SK-N-SH (cell line): Measurements from ENCODE around the gene GCSAML. TPM values are rescaled to one million over a fixed set of nuclear protein-coding genes. Genes with fewer than 3 reads are reported as not detected.

Experiments used
- CTCF ChIA-PET: fragments of 300-600, 350-600 bp; formaldehyde crosslinking; extraction: SDS; loops from one replicate; lab custom pipeline; 2021; lab: Yijun Ruan, JAX
- POLR2A ChIA-PET: fragments of 350-600 bp; sonication (Branson Sonifier 250); formaldehyde crosslinking; extraction: SDS; loops from one replicate; lab custom pipeline; 2020; ENCODE audit warnings: antibody characterized with exemption, inconsistent platforms; lab: Yijun Ruan, JAX
- DNase-seq: peaks from one replicate; pipeline ENCODE4 v3.0.0; 2012
- H2AFZ ChIP-seq: fragments of 200-600 bp; sonication (generic); 2 replicates; pipeline ENCODE4 v1.8.1; 2016; ENCODE audit warnings: antibody characterized with exemption, mild to moderate bottlenecking, low read depth
- H3F3A ChIP-seq: fragments of 200-600 bp; sonication (generic); replicated peaks from 2 replicates; pipeline ENCODE3; 2016; ENCODE audit warnings: antibody characterized with exemption, mild to moderate bottlenecking; ENCODE audit not compliant: insufficient read depth
- H3K27ac ChIP-seq, 2 experiments: fragments of 200-500 bp in 1 of 2; fragments of 200-600 bp in 1 of 2; sonication (Bioruptor generic) in 1 of 2; sonication (generic), shearing (Covaris generic) in 1 of 2; 2 replicates each; pipeline versions ENCODE4 v1.5.1 to v1.6.1; 2014 to 2016; ENCODE audit warnings: low read depth in 2 of 2, inconsistent platforms in 1 of 2, low read length in 1 of 2, mild to moderate bottlenecking in 1 of 2, mixed read lengths in 1 of 2
- H3K27me3 ChIP-seq: fragments of 200-600 bp; sonication (generic), shearing (Covaris generic); 2 replicates; pipeline ENCODE4 v1.6.1; 2016; ENCODE audit warnings: mixed run types; ENCODE audit not compliant: insufficient read depth
- H3K36me3 ChIP-seq, 2 experiments: fragments of 200-500 bp in 1 of 2; fragments of 200-600 bp in 1 of 2; sonication (Bioruptor generic) in 1 of 2; sonication (generic) in 1 of 2; replicated peaks in 1 of 2; 2 replicates each; pipeline versions ENCODE3 to v1.5.1; 2014 to 2016; ENCODE audit warnings: low read length in 1 of 2, mild to moderate bottlenecking in 1 of 2; ENCODE audit not compliant: insufficient read depth in 2 of 2, control insufficient read depth in 1 of 2
- H3K4me1 ChIP-seq, 2 experiments: fragments of 200-500 bp in 1 of 2; fragments of 200-600 bp in 1 of 2; sonication (Bioruptor generic) in 1 of 2; sonication (generic), shearing (Covaris generic) in 1 of 2; 2 replicates each; pipeline versions ENCODE4 v1.5.1 to v1.6.1; 2014 to 2016; ENCODE audit warnings: low read depth in 1 of 2, low read length in 1 of 2, mixed run types in 1 of 2; ENCODE audit not compliant: insufficient read depth in 2 of 2, control insufficient read depth in 1 of 2
- H3K4me2 ChIP-seq: fragments of 200-600 bp; sonication (generic), shearing (Covaris generic); 2 replicates; pipeline ENCODE4 v1.6.1; 2017; ENCODE audit warnings: mixed run types
- H3K4me3 ChIP-seq, 2 experiments: fragments of 200-500 bp in 1 of 2; fragments of 200-600 bp in 1 of 2; sonication (Bioruptor generic) in 1 of 2; sonication (generic), shearing (Covaris generic) in 1 of 2; 2 replicates each; pipeline versions ENCODE4 v1.5.1 to v1.8.1; 2014 to 2016; ENCODE audit warnings: low read depth in 2 of 2, inconsistent platforms in 1 of 2, low read length in 1 of 2, mild to moderate bottlenecking in 1 of 2, mixed read lengths in 1 of 2, moderate library complexity in 1 of 2
- H3K79me2 ChIP-seq: fragments of 200-600 bp; sonication (generic); 2 replicates; pipeline ENCODE4 v1.8.1; 2017; ENCODE audit warnings: mild to moderate bottlenecking; ENCODE audit not compliant: insufficient read depth
- H3K9ac ChIP-seq: fragments of 200-600 bp; sonication (generic); 2 replicates; pipeline ENCODE4 v1.6.1; 2017; ENCODE audit warnings: mixed run types
- H3K9me2 ChIP-seq: fragments of 200-600 bp; sonication (generic); 2 replicates; pipeline ENCODE4 v1.6.1; 2017; ENCODE audit warnings: mixed run types
- H3K9me3 ChIP-seq: fragments of 200-600 bp; sonication (generic); 2 replicates; pipeline ENCODE4 v1.6.1; 2017; ENCODE audit warnings: mixed run types, mild to moderate bottlenecking, moderate library complexity
- H4K20me1 ChIP-seq: fragments of 200-600 bp; sonication (generic); 2 replicates; pipeline ENCODE4 v1.6.1; 2017; ENCODE audit warnings: mild to moderate bottlenecking, mixed run types; ENCODE audit not compliant: insufficient read depth
- CHD2 ChIP-seq: fragments of 150-350 bp; IDR thresholded peaks from 2 replicates; pipeline ENCODE4 v1.6.1; 2018; ENCODE audit warnings: low read length; ENCODE audit not compliant: partially characterized antibody
- ELF1 ChIP-seq: IDR thresholded peaks from 2 replicates; pipeline ENCODE4 v1.4.0; 2012
- EP300 ChIP-seq, 2 experiments: IDR thresholded peaks; 2 replicates each; pipeline versions ENCODE4 v1.4.0 to v1.6.1; 2012; ENCODE audit warnings: borderline replicate concordance in 1 of 2, low read depth in 1 of 2, low read length in 1 of 2
- FOSL2 ChIP-seq: IDR thresholded peaks from 2 replicates; pipeline ENCODE4 v1.4.0; 2012; ENCODE audit warnings: low read depth, mild to moderate bottlenecking, moderate library complexity, borderline replicate concordance
- GABPA ChIP-seq: IDR thresholded peaks from 2 replicates; pipeline ENCODE4 v1.4.0; 2012; ENCODE audit warnings: low read depth, mild to moderate bottlenecking
- GATA2 ChIP-seq: sonication (generic); formaldehyde crosslinking; IDR thresholded peaks from 2 replicates; pipeline ENCODE4 v1.5.0; 2020; ENCODE audit warnings: mild to moderate bottlenecking, missing genetic modification reagents
- MEF2A ChIP-seq: IDR thresholded peaks from 2 replicates; pipeline ENCODE4 v1.4.0; 2012; ENCODE audit warnings: low read depth, borderline replicate concordance
- MXI1 ChIP-seq: IDR thresholded peaks from 2 replicates; pipeline ENCODE4 v1.6.1; 2012; ENCODE audit warnings: mild to moderate bottlenecking, low read depth, low read length, improper control_type of control experiment
- RAD21 ChIP-seq: IDR thresholded peaks from 2 replicates; pipeline ENCODE4 v1.6.1; 2012; ENCODE audit warnings: mild to moderate bottlenecking, low read length
- RXRA ChIP-seq: IDR thresholded peaks from 2 replicates; pipeline ENCODE4 v1.4.0; 2012; ENCODE audit warnings: low read depth, mild to moderate bottlenecking, borderline replicate concordance
- SIN3A ChIP-seq: IDR thresholded peaks from 2 replicates; pipeline ENCODE4 v1.6.1; 2012; ENCODE audit warnings: low read depth, mild to moderate bottlenecking, low read length, moderate library complexity, borderline replicate concordance
- TAF1 ChIP-seq: IDR thresholded peaks from 2 replicates; pipeline ENCODE4 v1.6.1; 2012; ENCODE audit warnings: low read depth, mild to moderate bottlenecking, low read length, moderate library complexity, borderline replicate concordance
- TCF12 ChIP-seq: IDR thresholded peaks from 2 replicates; pipeline ENCODE4 v1.4.0; 2012
- WGBS: methylation state at CpG from one replicate; pipeline ENCODE4 v1.1.6; 2017; ENCODE audit warnings: low lambda C conversion rate; 5-methylcytosine and 5-hydroxymethylcytosine counted together
- polyA plus RNA-seq, 3 experiments: library from polyadenylated mRNA; depleted of rRNA; stranded (reverse); fragments of >200 nt; gene quantifications; 2 replicates each; pipeline ENCODE4 v1.2.3, GENCODE V29; 2012
- TF ChIP-seq, protein P1 (sequence below): IDR thresholded peaks from 2 replicates; pipeline ENCODE4 v1.4.0; 2012; ENCODE audit warnings: low read depth
- TF ChIP-seq, protein P2 (sequence below): IDR thresholded peaks from 2 replicates; pipeline ENCODE4 v1.4.0; 2012; ENCODE audit warnings: low read depth, borderline replicate concordance
- TF ChIP-seq, protein P3 (sequence below): fragments of 200-600 bp; sonication (generic); IDR thresholded peaks from 2 replicates; pipeline ENCODE4 v1.6.1; 2017; ENCODE audit warnings: antibody characterized with exemption, mild to moderate bottlenecking, moderate library complexity
- TF ChIP-seq, protein P4 (sequence below): fragments of 150-350 bp; IDR thresholded peaks from 2 replicates; pipeline ENCODE4 v1.6.1; 2016; ENCODE audit warnings: mild to moderate bottlenecking, low read depth, low read length
- TF ChIP-seq, protein P5 (sequence below): IDR thresholded peaks from 2 replicates; pipeline ENCODE4 v1.6.1; 2012; ENCODE audit warnings: mild to moderate bottlenecking, low read depth, low read length, moderate library complexity

GCSAML gene
- polyA plus RNA-seq, 1 of the 3 experiments (the other 2 are of a cell fraction) = not detected

DNA sequence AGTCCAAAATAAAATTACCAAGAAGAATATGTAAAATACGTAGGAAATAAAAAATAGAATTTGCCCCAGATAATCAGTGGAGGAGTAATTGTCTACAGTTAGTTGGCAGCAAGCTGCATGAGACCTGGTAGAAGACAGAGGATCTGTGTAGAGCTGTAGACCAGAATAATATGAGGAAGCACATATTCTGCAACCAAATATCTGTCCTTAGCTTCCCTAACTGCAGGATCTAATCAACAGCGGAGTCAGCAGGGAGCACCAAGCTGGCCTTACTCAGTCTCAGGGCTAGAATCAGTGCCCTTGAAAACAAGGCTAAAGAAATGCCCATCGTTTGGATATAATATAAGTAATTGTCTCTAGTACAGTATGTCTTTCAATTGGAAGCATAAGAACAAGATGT, 6.1 kb upstream of the GCSAML start:
- CTCF ChIA-PET = no interaction called here

DNA sequence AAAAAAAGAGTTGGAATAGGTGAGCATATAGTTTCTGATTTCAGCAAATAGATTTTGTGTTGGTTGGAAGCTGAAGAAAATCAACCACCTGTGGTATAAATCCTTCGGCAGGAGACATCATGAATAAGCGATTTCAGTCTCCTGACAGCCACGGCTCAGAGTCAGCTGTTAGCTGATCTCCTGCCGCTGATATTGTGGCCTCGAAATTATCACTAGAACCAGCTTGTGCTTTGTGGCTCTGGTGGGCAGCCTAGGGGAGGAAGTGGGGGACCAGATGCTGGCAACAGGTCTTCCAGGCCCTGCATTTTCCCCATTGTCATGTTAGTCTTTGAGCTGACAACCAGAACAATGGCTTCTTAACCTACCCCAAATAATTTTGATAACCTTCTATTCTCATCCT, 842 bp upstream of the GCSAML start:
- Histone ChIP-seq H3K27ac (no peak overlapping the region), H3K79me2 (no peaks in the 10 kb centered on the region), H3K4me2 (no peak overlapping the region), H3K4me1 (no peaks in the 10 kb centered on the region), H3K9ac (no peak overlapping the region), H3F3A (no peaks in the 10 kb centered on the region), H3K27me3 (no peaks in the 10 kb centered on the region), H2AFZ (no peak overlapping the region), H3K4me3 (no peak overlapping the region), H4K20me1 (no peaks in the 10 kb centered on the region), H3K9me3 (no peaks in the 10 kb centered on the region), H3K36me3 (no peaks in the 10 kb centered on the region), H3K9me2 (no peaks in the 10 kb centered on the region)
- 12% methylated on average over 5 of the region's 5 CpGs for WGBS
- CTCF ChIA-PET = no interaction called here
- DNase-seq = no peak
- POLR2A ChIA-PET = no interaction called here
- TF ChIP-seq RAD21 = no peak
- TF ChIP-seq MXI1 = no peak
- TF ChIP-seq, protein P1, sequence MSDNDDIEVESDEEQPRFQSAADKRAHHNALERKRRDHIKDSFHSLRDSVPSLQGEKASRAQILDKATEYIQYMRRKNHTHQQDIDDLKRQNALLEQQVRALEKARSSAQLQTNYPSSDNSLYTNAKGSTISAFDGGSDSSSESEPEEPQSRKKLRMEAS = no peak
- TF ChIP-seq CHD2 = no peak
- no peak for TF ChIP-seq GABPA
- TF ChIP-seq, protein P2, sequence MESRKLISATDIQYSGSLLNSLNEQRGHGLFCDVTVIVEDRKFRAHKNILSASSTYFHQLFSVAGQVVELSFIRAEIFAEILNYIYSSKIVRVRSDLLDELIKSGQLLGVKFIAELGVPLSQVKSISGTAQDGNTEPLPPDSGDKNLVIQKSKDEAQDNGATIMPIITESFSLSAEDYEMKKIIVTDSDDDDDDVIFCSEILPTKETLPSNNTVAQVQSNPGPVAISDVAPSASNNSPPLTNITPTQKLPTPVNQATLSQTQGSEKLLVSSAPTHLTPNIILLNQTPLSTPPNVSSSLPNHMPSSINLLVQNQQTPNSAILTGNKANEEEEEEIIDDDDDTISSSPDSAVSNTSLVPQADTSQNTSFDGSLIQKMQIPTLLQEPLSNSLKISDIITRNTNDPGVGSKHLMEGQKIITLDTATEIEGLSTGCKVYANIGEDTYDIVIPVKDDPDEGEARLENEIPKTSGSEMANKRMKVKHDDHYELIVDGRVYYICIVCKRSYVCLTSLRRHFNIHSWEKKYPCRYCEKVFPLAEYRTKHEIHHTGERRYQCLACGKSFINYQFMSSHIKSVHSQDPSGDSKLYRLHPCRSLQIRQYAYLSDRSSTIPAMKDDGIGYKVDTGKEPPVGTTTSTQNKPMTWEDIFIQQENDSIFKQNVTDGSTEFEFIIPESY = no peak
- no peak for TF ChIP-seq TCF12
- TF ChIP-seq, protein P3, sequence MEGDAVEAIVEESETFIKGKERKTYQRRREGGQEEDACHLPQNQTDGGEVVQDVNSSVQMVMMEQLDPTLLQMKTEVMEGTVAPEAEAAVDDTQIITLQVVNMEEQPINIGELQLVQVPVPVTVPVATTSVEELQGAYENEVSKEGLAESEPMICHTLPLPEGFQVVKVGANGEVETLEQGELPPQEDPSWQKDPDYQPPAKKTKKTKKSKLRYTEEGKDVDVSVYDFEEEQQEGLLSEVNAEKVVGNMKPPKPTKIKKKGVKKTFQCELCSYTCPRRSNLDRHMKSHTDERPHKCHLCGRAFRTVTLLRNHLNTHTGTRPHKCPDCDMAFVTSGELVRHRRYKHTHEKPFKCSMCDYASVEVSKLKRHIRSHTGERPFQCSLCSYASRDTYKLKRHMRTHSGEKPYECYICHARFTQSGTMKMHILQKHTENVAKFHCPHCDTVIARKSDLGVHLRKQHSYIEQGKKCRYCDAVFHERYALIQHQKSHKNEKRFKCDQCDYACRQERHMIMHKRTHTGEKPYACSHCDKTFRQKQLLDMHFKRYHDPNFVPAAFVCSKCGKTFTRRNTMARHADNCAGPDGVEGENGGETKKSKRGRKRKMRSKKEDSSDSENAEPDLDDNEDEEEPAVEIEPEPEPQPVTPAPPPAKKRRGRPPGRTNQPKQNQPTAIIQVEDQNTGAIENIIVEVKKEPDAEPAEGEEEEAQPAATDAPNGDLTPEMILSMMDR = no peak
- TF ChIP-seq GATA2 (CRISPR knock-in tag) = no peak
- no peak for TF ChIP-seq FOSL2

More for the DNA sequence above, 6.1 kb upstream of the GCSAML start:
- H3K27me3 ChIP-seq = no peaks in the 10 kb centered on the region
- no peaks in the 10 kb centered on the region for H3K4me1 ChIP-seq
- no peak overlapping the region for H3K27ac ChIP-seq
- H3K4me2 ChIP-seq = no peak overlapping the region
- no peak overlapping the region for H3K9ac ChIP-seq
- H3K9me2 ChIP-seq = no peaks in the 10 kb centered on the region
- no peak overlapping the region for H2AFZ ChIP-seq
- no peak for DNase-seq
- POLR2A ChIA-PET = no interaction called here
- no peaks in the 10 kb centered on the region for H3F3A ChIP-seq
- 2% methylated on average over 3 of the region's 3 CpGs for WGBS
- no peaks in the 10 kb centered on the region for H3K36me3 ChIP-seq
- H3K9me3 ChIP-seq = no peaks in the 10 kb centered on the region
- no peaks in the 10 kb centered on the region for H4K20me1 ChIP-seq
- no peak overlapping the region for H3K4me3 ChIP-seq
- H3K79me2 ChIP-seq = no peaks in the 10 kb centered on the region
- TF ChIP-seq FOSL2 (no peak), ELF1 (no peak), TAF1 (no peak), CHD2 (no peak), EP300 (IDR thresholded peaks at IDR 0.05; ENCODE audit: borderline replicate concordance in 1 of 2, low read depth in 1 of 2, low read length in 1 of 2) (no peak), MEF2A (no peak), SIN3A (no peak), RXRA (no peak)
- TF ChIP-seq, protein P4, sequence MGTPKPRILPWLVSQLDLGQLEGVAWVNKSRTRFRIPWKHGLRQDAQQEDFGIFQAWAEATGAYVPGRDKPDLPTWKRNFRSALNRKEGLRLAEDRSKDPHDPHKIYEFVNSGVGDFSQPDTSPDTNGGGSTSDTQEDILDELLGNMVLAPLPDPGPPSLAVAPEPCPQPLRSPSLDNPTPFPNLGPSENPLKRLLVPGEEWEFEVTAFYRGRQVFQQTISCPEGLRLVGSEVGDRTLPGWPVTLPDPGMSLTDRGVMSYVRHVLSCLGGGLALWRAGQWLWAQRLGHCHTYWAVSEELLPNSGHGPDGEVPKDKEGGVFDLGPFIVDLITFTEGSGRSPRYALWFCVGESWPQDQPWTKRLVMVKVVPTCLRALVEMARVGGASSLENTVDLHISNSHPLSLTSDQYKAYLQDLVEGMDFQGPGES = no peak
- TF ChIP-seq, protein P5, sequence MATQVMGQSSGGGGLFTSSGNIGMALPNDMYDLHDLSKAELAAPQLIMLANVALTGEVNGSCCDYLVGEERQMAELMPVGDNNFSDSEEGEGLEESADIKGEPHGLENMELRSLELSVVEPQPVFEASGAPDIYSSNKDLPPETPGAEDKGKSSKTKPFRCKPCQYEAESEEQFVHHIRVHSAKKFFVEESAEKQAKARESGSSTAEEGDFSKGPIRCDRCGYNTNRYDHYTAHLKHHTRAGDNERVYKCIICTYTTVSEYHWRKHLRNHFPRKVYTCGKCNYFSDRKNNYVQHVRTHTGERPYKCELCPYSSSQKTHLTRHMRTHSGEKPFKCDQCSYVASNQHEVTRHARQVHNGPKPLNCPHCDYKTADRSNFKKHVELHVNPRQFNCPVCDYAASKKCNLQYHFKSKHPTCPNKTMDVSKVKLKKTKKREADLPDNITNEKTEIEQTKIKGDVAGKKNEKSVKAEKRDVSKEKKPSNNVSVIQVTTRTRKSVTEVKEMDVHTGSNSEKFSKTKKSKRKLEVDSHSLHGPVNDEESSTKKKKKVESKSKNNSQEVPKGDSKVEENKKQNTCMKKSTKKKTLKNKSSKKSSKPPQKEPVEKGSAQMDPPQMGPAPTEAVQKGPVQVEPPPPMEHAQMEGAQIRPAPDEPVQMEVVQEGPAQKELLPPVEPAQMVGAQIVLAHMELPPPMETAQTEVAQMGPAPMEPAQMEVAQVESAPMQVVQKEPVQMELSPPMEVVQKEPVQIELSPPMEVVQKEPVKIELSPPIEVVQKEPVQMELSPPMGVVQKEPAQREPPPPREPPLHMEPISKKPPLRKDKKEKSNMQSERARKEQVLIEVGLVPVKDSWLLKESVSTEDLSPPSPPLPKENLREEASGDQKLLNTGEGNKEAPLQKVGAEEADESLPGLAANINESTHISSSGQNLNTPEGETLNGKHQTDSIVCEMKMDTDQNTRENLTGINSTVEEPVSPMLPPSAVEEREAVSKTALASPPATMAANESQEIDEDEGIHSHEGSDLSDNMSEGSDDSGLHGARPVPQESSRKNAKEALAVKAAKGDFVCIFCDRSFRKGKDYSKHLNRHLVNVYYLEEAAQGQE = no peak
- TF ChIP-seq, protein P1 = no peak
